K562 (cell line): ENCODE data around the gene CENPX. TPM values are rescaled to one million over a fixed set of nuclear protein-coding genes. Genes with fewer than 3 reads are reported as not detected.

ENCODE experiments used
- GTF2A2 ChIP-seq: IDR thresholded peaks from 2 replicates; pipeline ENCODE4 v1.6.1; 2016; ENCODE audit warnings: mild to moderate bottlenecking, missing genetic modification characterization, missing compliant biosample characterization
- ILK ChIP-seq: fragments of 450-650 bp; IDR thresholded peaks from 2 replicates; pipeline ENCODE4 v1.6.1; 2016; ENCODE audit warnings: missing genetic modification characterization, low read depth, mild to moderate bottlenecking, missing compliant biosample characterization, moderate library complexity, borderline replicate concordance
- KLF10 ChIP-seq: fragments of 250-450 bp; sonication (Bioruptor Pico); IDR thresholded peaks from 2 replicates; pipeline ENCODE4 v1.6.1; 2021; ENCODE audit warnings: matching md5 sums
- MBD2 ChIP-seq: sonication (generic); IDR thresholded peaks from 2 replicates; pipeline ENCODE4 v1.6.1; 2016; ENCODE audit warnings: low read depth, borderline replicate concordance
- MGA ChIP-seq: fragments of 450-650 bp; IDR thresholded peaks from 2 replicates; pipeline ENCODE4 v1.6.1; 2016; ENCODE audit warnings: mild to moderate bottlenecking, moderate library complexity
- NONO ChIP-seq, 2 experiments: fragments of 200-400 bp in 1 of 2; fragments of 450-650 bp in 1 of 2; formaldehyde crosslinking in 1 of 2; IDR thresholded peaks; 2 replicates each; pipeline ENCODE4 v1.6.1; 2017; ENCODE audit warnings: low read depth in 2 of 2, mild to moderate bottlenecking in 2 of 2, moderate library complexity in 2 of 2, low read length in 1 of 2
- RHOXF2B ChIP-seq: fragments of 250-450 bp; sonication (Bioruptor Pico); conservative IDR thresholded peaks from 2 replicates; pipeline ENCODE4 v1.5.1; 2021
- SIRT6 ChIP-seq: IDR thresholded peaks from one replicate; pipeline ENCODE4 v1.6.1; 2012; ENCODE audit warnings: low read depth, mild to moderate bottlenecking, control low read depth, inconsistent platforms, low read length, moderate library complexity
- STAT5A ChIP-seq: IDR thresholded peaks from 2 replicates; pipeline ENCODE4 v1.6.1; 2012; ENCODE audit warnings: low read length, inconsistent platforms, borderline replicate concordance
- TCF7L2 ChIP-seq: fragments of 150-350 bp; IDR thresholded peaks from 2 replicates; pipeline ENCODE4 v1.6.1; 2016; ENCODE audit warnings: low read depth, mild to moderate bottlenecking, low read length, moderate library complexity
- TSHZ1 ChIP-seq: fragments of 250-450 bp; sonication (Bioruptor Pico); IDR thresholded peaks from 2 replicates; pipeline ENCODE4 v1.4.0; 2020; ENCODE audit warnings: mild to moderate bottlenecking, moderate library complexity
- polyA plus RNA-seq, 8 experiments: library from polyadenylated mRNA; depleted of rRNA in 4 of 8; stranded (reverse) in 5 of 8; unstranded in 3 of 8; fragments of >200 nt; fragmentation: Nextera tagmentation in 2 of 8; fragmentation: Illumina TruSeq in 1 of 8; extraction: Ambion mirVana in 2 of 8; extraction: Trizol in 1 of 8; gene quantifications; 2 replicates each; pipeline versions ENCODE4 v1.2.1 to v1.2.3, GENCODE V29; 2011 to 2014; ENCODE audit warnings: inconsistent platforms in 1 of 8, missing spikeins in 1 of 8
- total RNA-seq, 7 experiments: library from RNA; depleted of rRNA in 6 of 7; stranded (reverse); fragments of >200 nt in 6 of 7; fragmentation: Illumina TruSeq in 2 of 7; extraction: Trizol in 2 of 7; gene quantifications; 2 replicates each; pipeline versions ENCODE4 v1.2.1 to v1.2.3, GENCODE V29; 2011 to 2021; ENCODE audit warnings: low replicate concordance in 1 of 7

The CENPX gene
- total and polyA plus RNA-seq, 9 of the 15 experiments (the other 6 are each of a cell fraction or from before 2014, with no cell fraction given) = 32.7 to 352 (median 127) TPM

- TF ChIP-seq TSHZ1 (CRISPR knock-in tag) (no peak), STAT5A (no peak), KLF10 (CRISPR knock-in tag) (no peak), TCF7L2 (no peak), MGA (no peak), MBD2 (no peak), GTF2A2 (tag) (0 out of 2 replicates have a peak, but pooled peaks have one; percentile 47), RHOXF2B (CRISPR knock-in tag) (no peak), SIRT6 (no peak), ILK (tag) (no peak), NONO (IDR thresholded peaks at IDR 0.05; ENCODE audit: low read depth in 2 of 2, low read length in 1 of 2) (peak in 1 of 2 experiments; percentile 91; a peak in 2 of 4 replicates)
These were observed 43.1 kb upstream of the CENPX start, which contains the start of gene DUS1L (continued) for GRCh38 chr17:82065638-82066303.
